Psoas muscle (tissue), 8 donors: ENCODE measurements around the gene PCGF6. TPM values are rescaled to one million over a fixed set of nuclear protein-coding genes. Genes with fewer than 3 reads are reported as not detected.
A peak's percentile ranks its signal among the peaks of the same experiment; 100 is the strongest.

Experiments
- ATAC-seq, 4 donors: fragments of 200-7000 bp; cut with Tn5 transposase; one replicate each; pipeline ENCODE4 v1.9.1; 2020; ENCODE audit warnings: moderate library complexity in 3 of 4, mild to moderate bottlenecking in 2 of 4
- DNase-seq, 2 donors: peaks; one replicate each; pipeline ENCODE4 v3.0.0-alpha.2; 2020
- H3K27ac ChIP-seq: fragments of 200-600 bp; one replicate; pipeline ENCODE4 v1.8.0; 2022
- H3K27me3 ChIP-seq, 3 donors: fragments of 200-600 bp in 1 of 3; one replicate each; pipeline versions ENCODE4 v1.6.1 to v1.8.0; 2013 to 2022; ENCODE audit warnings: low read length in 2 of 3, mild to moderate bottlenecking in 2 of 3, moderate library complexity in 1 of 3; ENCODE audit not compliant: insufficient read depth in 3 of 3
- H3K36me3 ChIP-seq, 2 donors: fragments of 200-600 bp in 1 of 2; one replicate each; pipeline versions ENCODE4 v1.6.1 to v1.8.0; 2013 to 2022; ENCODE audit warnings: low read depth in 1 of 2, mild to moderate bottlenecking in 1 of 2, moderate library complexity in 1 of 2; ENCODE audit not compliant: insufficient read depth in 1 of 2
- H3K4me1 ChIP-seq: fragments of 200-600 bp; one replicate; pipeline ENCODE4 v1.8.0; 2022
- H3K4me3 ChIP-seq: fragments of 200-600 bp; one replicate; pipeline ENCODE4 v1.8.0; 2022; ENCODE audit warnings: mild to moderate bottlenecking
- H3K9me3 ChIP-seq: fragments of 200-600 bp; one replicate; pipeline ENCODE4 v1.8.0; 2022
- CTCF ChIP-seq: fragments of 200-600 bp; IDR thresholded peaks from one replicate; pipeline ENCODE4 v1.8.0; 2022; ENCODE audit warnings: antibody characterized with exemption
- WGBS, 3 donors: extraction: QIAGEN DNeasy Blood & Tissue Kit; methylation state at CpG; one replicate each; pipeline versions ENCODE4 v1.1.6 to v1.1.7; 2013; 5-methylcytosine and 5-hydroxymethylcytosine counted together
- intact Hi-C, 2 donors: fragments of 100-400 bp; cut with DNase I; formaldehyde crosslinking; loops; one replicate each; pipeline versions ENCODE4 v1.11.0 to v1.14.2; 2022
- long read RNA-seq, 2 donors: library from polyadenylated mRNA; unstranded; transcript quantifications; one replicate each; pipeline ENCODE4 v2.0.0, GENCODE V29; 2021
- polyA plus RNA-seq, 3 donors: library from polyadenylated mRNA; stranded (reverse); fragments of 200-250 nt; gene quantifications; one replicate each; pipeline ENCODE4 v1.2.3, GENCODE V29; 2013
- total RNA-seq, 4 donors: library from RNA; stranded (reverse); fragmentation: NEBNext Ultra II Directional in 2 of 4; extraction: Animal tissue kit (Norgen Biotek cat#: 25700) in 2 of 4; gene quantifications; one replicate each; pipeline versions ENCODE4 v1.2.1 to v1.2.4, GENCODE V29; 2021 to 2023
- donor health status: healthy with polysubstance abuse.
- donor health status: DM: no; HTN: no; CAD: no; lungs with moderate emphysema.
- donor health status: Bipolar disorder and iron deficiency.
- donor health status: healthy.
- donor health status: DM: yes; HTN: yes; CAD: no.
- donor health status: DM: no; HTN: no; CAD: no.
- donor health status: DM: no; HTN: no; CAD: no.
- donor health status: DM: yes; HTN: yes; CAD: no.

Gene PCGF6
- total RNA-seq (10 to 100 TPM in 1 of 4 donors, 1 to 10 TPM in 3; 4.2 to 12.5 (median 8.3) TPM), polyA plus RNA-seq (10 to 100 TPM in 2 of 3 donors, 1 to 10 TPM in 1; 8.9 to 21.2 (median 10.1) TPM)
- long read RNA-seq, donor 1, transcript PCGF6-202 (10 exons, 2,230 nt) = major isoform, 8 of 11 reads
- long read RNA-seq, donor 1, partial matches to known transcripts = 0 of 11 reads
- long read RNA-seq, donor 1, other reads (novel, unspliced or antisense) = 2 of 11 reads
- long read RNA-seq, donor 2, transcript PCGF6-202 (10 exons, 2,230 nt) = major isoform, 42 of 56 reads
- long read RNA-seq, donor 2, partial matches to known transcripts = 3 of 56 reads
- long read RNA-seq, donor 2, other reads (novel, unspliced or antisense) = 9 of 56 reads

- ATAC-seq = peak; percentile 95 to 100 (median 96)
- Histone ChIP-seq H3K27ac (peak within 1 kb of the TSS; percentile 74), H3K4me1 (no peaks in the 10 kb centered on the region), H3K27me3 (no peaks in the 10 kb centered on the region), H3K4me3 (peak within 1 kb of the TSS; percentile 90), H3K36me3 (peaks cover 3 to 33% of the 10 kb centered on the region in 2 donors), H3K9me3 (no peaks in the 10 kb centered on the region)
- DNase-seq = peak; percentile 85 to 90
- TF ChIP-seq CTCF = no peak
- 0 to 1% (median 1%) methylated on average over 59 to 82 of the region's 82 CpGs for WGBS, 3 donors
- intact Hi-C loops = no loop called here
Observed at GRCh38 chr10:103350517-103351260, at the start of gene PCGF6. Gene PCGF6, minus strand, starts transcription at chr10:103351140. Its CDS starts 74 bp downstream, at chr10:103351066.

- TF ChIP-seq CTCF = no peak
- Histone ChIP-seq H3K27me3 (no peaks in the 10 kb centered on the region), H3K4me3 (peak overlapping the region; percentile 77), H3K36me3 (peaks cover 13 to 62% of the 10 kb centered on the region in 2 donors), H3K4me1 (peaks cover 31% of the 10 kb centered on the region), H3K27ac (peak overlapping the region; percentile 93), H3K9me3 (no peaks in the 10 kb centered on the region)
- intact Hi-C loops = no loop called here
- WGBS, 3 donors = 49 to 60% (median 55%) methylated on average over 19 of the region's 19 CpGs
- DNase-seq = peak in 1 of 2 donors; percentile 53
- no peak for ATAC-seq
Observed at GRCh38 chr10:103397191-103397825, 46.4 kb upstream of the PCGF6 start.

- no peaks in the 10 kb centered on the region for H3K27me3 ChIP-seq
- WGBS, 3 donors = 0 to 1% (median 1%) methylated on average over 8 of the region's 8 CpGs
- no peak for TF ChIP-seq CTCF
- no peaks in the 10 kb centered on the region for H3K9me3 ChIP-seq
- peak in 1 of 4 donors; percentile 16 for ATAC-seq
- intact Hi-C loops = no loop called here
- H3K4me1 ChIP-seq = peaks cover 31% of the 10 kb centered on the region
- H3K36me3 ChIP-seq = peaks cover 13 to 62% of the 10 kb centered on the region in 2 donors
- peak overlapping the region; percentile 93 for H3K27ac ChIP-seq
- peak overlapping the region; percentile 77 for H3K4me3 ChIP-seq
- DNase-seq = no peak
Observed at GRCh38 chr10:103396789-103397087, 45.8 kb upstream of the PCGF6 start.

GRCh38 chr10:103396067-103396788, 45.3 kb upstream of the PCGF6 start, which contains the start of the genes ATP5MK and PDCD11:
Gene ATP5MK, minus strand, starts transcription at chr10:103396475. Its CDS starts 4,018 bp downstream, at chr10:103392457.
Gene PDCD11, plus strand, starts transcription at chr10:103396626. Its CDS starts 1,801 bp downstream, at chr10:103398427.
- H3K4me1 ChIP-seq = peaks cover 31% of the 10 kb centered on the region
- H3K9me3 ChIP-seq = no peaks in the 10 kb centered on the region
- ATAC-seq = peak; percentile 99 to 100 (median 100)
- H3K36me3 ChIP-seq = peaks cover 13 to 62% of the 10 kb centered on the region in 2 donors
- peak within 1 kb of the TSS; percentile 77 for H3K4me3 ChIP-seq
- intact Hi-C loops = no loop called here
- 0% methylated on average over 56 of the region's 56 CpGs for WGBS, 3 donors
- H3K27me3 ChIP-seq = no peaks in the 10 kb centered on the region
- peak within 1 kb of the TSS; percentile 93 for H3K27ac ChIP-seq
- peak; percentile 98 to 99 for DNase-seq
- no peak for TF ChIP-seq CTCF
